H9 (cell line): Measurements from ENCODE around the gene CHGA. TPM values are rescaled to one million over a fixed set of nuclear protein-coding genes. Genes with fewer than 3 reads are reported as not detected.

Experiments used
- DNase-seq: peaks from one replicate; pipeline ENCODE4 v3.0.0-alpha.2; 2017
- H2AFZ ChIP-seq: one replicate; pipeline ENCODE4 v1.6.1; 2013; ENCODE audit warnings: mild to moderate bottlenecking, low read length, control low read depth, moderate library complexity
- H2AK5ac ChIP-seq: 2 replicates; pipeline ENCODE4 v1.6.1; 2013; ENCODE audit warnings: low read length, control low read depth, mixed read lengths; ENCODE audit not compliant: insufficient read length
- H2BK120ac ChIP-seq: one replicate; pipeline ENCODE4 v1.6.1; 2013; ENCODE audit warnings: low read depth, mild to moderate bottlenecking, low read length, control low read depth, inconsistent platforms; ENCODE audit not compliant: poor library complexity, severe bottlenecking
- H2BK12ac ChIP-seq: 2 replicates; pipeline ENCODE4 v1.6.1; 2013; ENCODE audit warnings: low read length, control low read depth, mixed read lengths, low read depth; ENCODE audit not compliant: insufficient read length
- H2BK15ac ChIP-seq: 2 replicates; pipeline ENCODE4 v1.6.1; 2013; ENCODE audit warnings: low read depth, low read length, control low read depth
- H2BK20ac ChIP-seq: one replicate; pipeline ENCODE4 v1.6.1; 2013; ENCODE audit warnings: low read depth, mild to moderate bottlenecking, low read length, control low read depth, inconsistent platforms; ENCODE audit not compliant: poor library complexity, severe bottlenecking
- H2BK5ac ChIP-seq: 2 replicates; pipeline ENCODE4 v1.6.1; 2013; ENCODE audit warnings: low read length, control low read depth, mixed read lengths; ENCODE audit not compliant: insufficient read length
- H3K14ac ChIP-seq: 2 replicates; pipeline ENCODE4 v1.6.1; 2013; ENCODE audit warnings: low read length, control low read depth; ENCODE audit not compliant: insufficient read depth
- H3K18ac ChIP-seq: 2 replicates; pipeline ENCODE4 v1.6.1; 2013; ENCODE audit warnings: low read depth, mild to moderate bottlenecking, mixed read lengths, low read length, control low read depth; ENCODE audit not compliant: insufficient read length
- H3K23ac ChIP-seq: 2 replicates; pipeline ENCODE4 v1.6.1; 2013; ENCODE audit warnings: low read length, control low read depth, mixed read lengths, low read depth; ENCODE audit not compliant: insufficient read length
- H3K23me2 ChIP-seq: 2 replicates; pipeline ENCODE4 v1.6.1; 2013; ENCODE audit warnings: low read depth, mild to moderate bottlenecking, mixed read lengths, low read length, control low read depth; ENCODE audit not compliant: insufficient read length, poor library complexity, severe bottlenecking
- H3K27ac ChIP-seq: 2 replicates; pipeline ENCODE4 v1.5.1; 2013; ENCODE audit warnings: low read length, control low read depth, mixed read lengths, low read depth; ENCODE audit not compliant: insufficient read length
- H3K27me3 ChIP-seq: 2 replicates; pipeline ENCODE4 v1.6.1; 2013; ENCODE audit warnings: low read length, control low read depth, inconsistent platforms; ENCODE audit not compliant: insufficient read depth
- H3K4ac ChIP-seq: 2 replicates; pipeline ENCODE4 v1.6.1; 2013; ENCODE audit warnings: low read depth, mild to moderate bottlenecking, control low read depth, inconsistent platforms, low read length, moderate library complexity
- H3K4me1 ChIP-seq: 2 replicates; pipeline ENCODE4 v1.6.1; 2013; ENCODE audit warnings: low read length, control low read depth, inconsistent platforms; ENCODE audit not compliant: insufficient read depth
- H3K4me2 ChIP-seq: 2 replicates; pipeline ENCODE4 v1.6.1; 2013; ENCODE audit warnings: low read length, control low read depth, mixed read lengths; ENCODE audit not compliant: insufficient read length, insufficient read depth
- H3K56ac ChIP-seq: 2 replicates; pipeline ENCODE4 v1.6.1; 2013; ENCODE audit warnings: low read depth, mild to moderate bottlenecking, mixed read lengths, low read length, control low read depth; ENCODE audit not compliant: insufficient read length
- H3K79me1 ChIP-seq: 2 replicates; pipeline ENCODE4 v1.6.1; 2013; ENCODE audit warnings: low read depth, mild to moderate bottlenecking, moderate library complexity, low read length, control low read depth, inconsistent platforms; ENCODE audit not compliant: insufficient read depth, poor library complexity, severe bottlenecking
- H3K79me2 ChIP-seq: 2 replicates; pipeline ENCODE4 v1.6.1; 2013; ENCODE audit warnings: low read length, control low read depth, inconsistent platforms; ENCODE audit not compliant: insufficient read depth
- H3K9ac ChIP-seq: 2 replicates; pipeline ENCODE4 v1.6.1; 2013; ENCODE audit warnings: low read length, control low read depth, mixed read lengths; ENCODE audit not compliant: insufficient read length; ENCODE audit errors: extremely low read depth
- H3K9me3 ChIP-seq: one replicate; pipeline ENCODE4 v1.6.1; 2013; ENCODE audit warnings: low read depth, low read length, inconsistent platforms; ENCODE audit not compliant: control insufficient read depth
- H3T11ph ChIP-seq: one replicate; pipeline ENCODE4 v1.6.1; 2013; ENCODE audit warnings: mild to moderate bottlenecking, low read length, control low read depth, inconsistent platforms
- H4K20me1 ChIP-seq: one replicate; pipeline ENCODE4 v1.6.1; 2013; ENCODE audit not compliant: control insufficient read depth, insufficient read length, insufficient read depth
- H4K5ac ChIP-seq: 2 replicates; pipeline ENCODE4 v1.6.1; 2013; ENCODE audit warnings: low read depth, mild to moderate bottlenecking, mixed read lengths, low read length, control low read depth; ENCODE audit not compliant: insufficient read length
- H4K8ac ChIP-seq: replicated peaks from 2 replicates; pipeline ENCODE4 v1.6.1; 2013; ENCODE audit warnings: low read length, control low read depth, mixed read lengths, low read depth; ENCODE audit not compliant: insufficient read length
- H4K91ac ChIP-seq: 2 replicates; pipeline ENCODE4 v1.6.1; 2013; ENCODE audit warnings: low read depth, mild to moderate bottlenecking, moderate library complexity, mixed read lengths, low read length, control low read depth; ENCODE audit not compliant: insufficient read length
- H3K27ac Mint-ChIP-seq, 3 experiments: 2 replicates in 2 of 3; 3 replicates in 1 of 3; pipeline ENCODE4 v1.8.0; 2020 to 2021; ENCODE audit warnings: mixed read lengths in 3 of 3, mild to moderate bottlenecking in 1 of 3, moderate library complexity in 1 of 3
- H3K27me3 Mint-ChIP-seq: 2 replicates; pipeline ENCODE4 v1.8.0; 2021; ENCODE audit warnings: low read depth, mild to moderate bottlenecking, moderate library complexity, mixed read lengths
- H3K36me3 Mint-ChIP-seq, 3 experiments: 2 replicates in 2 of 3; 3 replicates in 1 of 3; pipeline ENCODE4 v1.8.0; 2020 to 2021; ENCODE audit warnings: low read depth in 3 of 3, mixed read lengths in 3 of 3; ENCODE audit not compliant: insufficient read depth in 1 of 3
- H3K4me1 Mint-ChIP-seq, 2 experiments: 2 replicates each; pipeline ENCODE4 v1.8.0; 2020; ENCODE audit warnings: mixed read lengths in 2 of 2
- H3K4me3 Mint-ChIP-seq, 2 experiments: 2 replicates in 1 of 2; 3 replicates in 1 of 2; pipeline ENCODE4 v1.8.0; 2020 to 2021; ENCODE audit warnings: mild to moderate bottlenecking in 2 of 2, mixed read lengths in 2 of 2, moderate library complexity in 1 of 2
- H3K9me3 Mint-ChIP-seq, 2 experiments: 2 replicates in 1 of 2; 3 replicates in 1 of 2; pipeline ENCODE4 v1.8.0; 2020; ENCODE audit warnings: mild to moderate bottlenecking in 2 of 2, mixed read lengths in 2 of 2, moderate library complexity in 1 of 2
- CTCF ChIP-seq: fragments of 200-600 bp; sonication (generic); conservative IDR thresholded peaks from 3 replicates; pipeline ENCODE4 v1.8.0; 2021; ENCODE audit warnings: antibody characterized with exemption, mild to moderate bottlenecking
- WGBS: extraction: QIAGEN DNeasy Blood & Tissue Kit; methylation state at CpG from one replicate; pipeline ENCODE4 v1.1.7; 2013; ENCODE audit warnings: missing lambda C conversion rate, low lambda C conversion rate, mixed read lengths; ENCODE audit not compliant: insufficient read length; ENCODE audit errors: extremely low coverage; 5-methylcytosine and 5-hydroxymethylcytosine counted together
- total RNA-seq: library from RNA; stranded (reverse); gene quantifications from 2 replicates; pipeline ENCODE4 v1.2.1, GENCODE V29; 2021

Gene CHGA
- total RNA-seq, 1 experiment from 2014 or later: 6.7 TPM

- no peak for TF ChIP-seq CTCF
- H3T11ph ChIP-seq: no peak overlapping the region
- H4K5ac ChIP-seq: no peak overlapping the region
- Mint-ChIP-seq H3K4me3 (no peak overlapping the region), H3K4me1 (peaks cover 17 to 21% of the 10 kb centered on the region in 2 experiments), H3K36me3 (no peaks in the 10 kb centered on the region), H3K9me3 (peaks cover 0 to 2% of the 10 kb centered on the region in 2 experiments; a peak in 2 of 5 replicates), H3K27me3 (peaks cover 9% of the 10 kb centered on the region), H3K27ac (no peak overlapping the region; a peak in 2 of 7 replicates)
- H3K9me3 ChIP-seq: no peaks in the 10 kb centered on the region
- DNase-seq: no peak
- no peak overlapping the region for H2BK12ac ChIP-seq
- H3K14ac ChIP-seq: no peak overlapping the region
- H3K4me1 ChIP-seq: peaks cover 7% of the 10 kb centered on the region; the same call in 1 of the 2 replicates
- no peak overlapping the region for H3K18ac ChIP-seq
- H3K27ac ChIP-seq: no peak overlapping the region
- H4K91ac ChIP-seq: no peak overlapping the region
- H3K27me3 ChIP-seq: no peaks in the 10 kb centered on the region
- H3K4me2 ChIP-seq: no peak overlapping the region
- H3K9ac ChIP-seq: no peak overlapping the region
- H3K23me2 ChIP-seq: no peaks in the 10 kb centered on the region
- H3K79me1 ChIP-seq: no peaks in the 10 kb centered on the region
- H4K8ac ChIP-seq: no peak overlapping the region
- H3K23ac ChIP-seq: no peak overlapping the region
- no peak overlapping the region for H2BK5ac ChIP-seq
- no peak overlapping the region for H2BK15ac ChIP-seq
- H4K20me1 ChIP-seq: no peaks in the 10 kb centered on the region
- H3K4ac ChIP-seq: no peak overlapping the region
- H3K56ac ChIP-seq: no peak overlapping the region
- H2BK20ac ChIP-seq: no peak overlapping the region
- H3K79me2 ChIP-seq: no peaks in the 10 kb centered on the region
- H2AFZ ChIP-seq: no peak overlapping the region
- H2AK5ac ChIP-seq: no peak overlapping the region
- H2BK120ac ChIP-seq: no peak overlapping the region
- no CpG with 5 or more reads among the region's 7 CpGs for WGBS
These were observed 42.6 kb upstream of the CHGA start for GRCh38 chr14:92880351-92880750.
